Endothelial cell (in vitro differentiated cells): ENCODE results near the gene PYGM. TPM values are rescaled to one million over a fixed set of nuclear protein-coding genes. Genes with fewer than 3 reads are reported as not detected.

Experiments
- DNase-seq: peaks from one replicate; pipeline ENCODE4 v3.0.0; 2021; ENCODE audit warnings: low spot score
- H3K27ac Mint-ChIP-seq: one replicate; pipeline ENCODE4 v1.8.0; 2021; ENCODE audit warnings: mixed read lengths, inconsistent platforms; ENCODE audit not compliant: unreplicated experiment
- H3K27me3 Mint-ChIP-seq: one replicate; pipeline ENCODE4 v1.8.0; 2021; ENCODE audit warnings: mild to moderate bottlenecking, moderate library complexity, mixed read lengths, inconsistent platforms; ENCODE audit not compliant: unreplicated experiment
- H3K36me3 Mint-ChIP-seq: one replicate; pipeline ENCODE4 v1.8.0; 2021; ENCODE audit warnings: mild to moderate bottlenecking, low read depth, mixed read lengths, inconsistent platforms; ENCODE audit not compliant: unreplicated experiment
- H3K4me1 Mint-ChIP-seq: one replicate; pipeline ENCODE4 v1.8.0; 2021; ENCODE audit warnings: mild to moderate bottlenecking, mixed read lengths, inconsistent platforms; ENCODE audit not compliant: unreplicated experiment
- H3K4me3 Mint-ChIP-seq: one replicate; pipeline ENCODE4 v1.8.0; 2021; ENCODE audit warnings: mild to moderate bottlenecking, mixed read lengths, inconsistent platforms; ENCODE audit not compliant: unreplicated experiment
- H3K9me3 Mint-ChIP-seq: one replicate; pipeline ENCODE4 v1.8.0; 2021; ENCODE audit warnings: mixed read lengths, inconsistent platforms; ENCODE audit not compliant: unreplicated experiment
- total RNA-seq: library from RNA; stranded (reverse); fragmentation: NEBNext Ultra II Directional; extraction: Animal tissue kit (Norgen Biotek cat#: 25700); gene quantifications from one replicate; pipeline ENCODE4 v1.2.1, GENCODE V29; 2021; ENCODE audit not compliant: unreplicated experiment
- TF ChIP-seq, protein P1 (sequence below): fragments of 200-600 bp; sonication (generic); IDR thresholded peaks from one replicate; pipeline ENCODE4 v1.5.0; 2021; ENCODE audit warnings: antibody characterized with exemption; ENCODE audit not compliant: unreplicated experiment

PYGM gene
- total RNA-seq, 1 donor from 2014 or later = 0.26 TPM

DNA sequence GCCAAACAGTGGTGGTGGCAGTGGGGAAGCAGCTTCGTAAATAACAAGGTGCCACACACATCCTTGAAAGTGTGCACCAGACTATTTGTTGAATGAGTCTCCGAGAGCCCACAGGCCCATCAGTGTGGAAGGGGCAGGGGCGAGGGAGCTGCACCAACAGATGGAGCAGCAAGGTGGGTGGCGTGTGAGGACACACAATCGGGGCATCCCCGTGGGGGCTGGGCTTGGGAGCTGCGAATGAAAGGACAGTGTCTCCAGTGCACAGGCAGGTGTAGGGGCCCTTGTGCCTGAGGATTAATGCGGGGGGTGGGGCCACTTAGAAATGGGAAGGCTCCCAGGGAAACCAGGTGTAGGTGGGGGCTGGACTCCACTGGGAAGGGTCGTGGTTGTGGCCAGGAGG is 39.6 kb downstream of the PYGM start:
- no peak for DNase-seq
- no peaks in the 10 kb centered on the region for H3K9me3 Mint-ChIP-seq

DNA sequence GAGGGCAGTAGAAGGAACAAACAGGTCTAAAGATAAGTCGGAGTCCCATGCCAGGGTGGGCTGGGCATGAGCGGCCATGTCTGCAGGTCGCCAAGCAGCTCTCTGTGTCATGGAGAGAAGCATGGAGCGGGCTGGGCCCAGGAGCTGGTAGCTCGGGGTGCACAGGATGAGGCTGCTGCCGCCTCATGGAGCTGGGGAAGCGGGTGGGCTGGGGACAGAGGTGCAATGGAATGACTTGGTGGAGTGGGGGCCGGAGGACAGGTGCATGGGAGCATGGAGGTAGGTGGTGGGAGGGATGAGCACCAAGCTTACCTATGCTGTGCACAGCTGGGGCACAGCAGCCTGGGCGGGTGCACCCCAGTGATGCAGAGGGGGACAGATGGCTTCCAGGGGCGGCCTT is 40.4 kb downstream of the PYGM start:
- Mint-ChIP-seq H3K27ac (no peak overlapping the region), H3K27me3 (peaks cover 25% of the 10 kb centered on the region), H3K4me1 (peaks cover 11% of the 10 kb centered on the region), H3K9me3 (no peaks in the 10 kb centered on the region), H3K36me3 (peaks cover 5% of the 10 kb centered on the region), H3K4me3 (no peak overlapping the region)
- DNase-seq = no peak
- TF ChIP-seq, protein P1, sequence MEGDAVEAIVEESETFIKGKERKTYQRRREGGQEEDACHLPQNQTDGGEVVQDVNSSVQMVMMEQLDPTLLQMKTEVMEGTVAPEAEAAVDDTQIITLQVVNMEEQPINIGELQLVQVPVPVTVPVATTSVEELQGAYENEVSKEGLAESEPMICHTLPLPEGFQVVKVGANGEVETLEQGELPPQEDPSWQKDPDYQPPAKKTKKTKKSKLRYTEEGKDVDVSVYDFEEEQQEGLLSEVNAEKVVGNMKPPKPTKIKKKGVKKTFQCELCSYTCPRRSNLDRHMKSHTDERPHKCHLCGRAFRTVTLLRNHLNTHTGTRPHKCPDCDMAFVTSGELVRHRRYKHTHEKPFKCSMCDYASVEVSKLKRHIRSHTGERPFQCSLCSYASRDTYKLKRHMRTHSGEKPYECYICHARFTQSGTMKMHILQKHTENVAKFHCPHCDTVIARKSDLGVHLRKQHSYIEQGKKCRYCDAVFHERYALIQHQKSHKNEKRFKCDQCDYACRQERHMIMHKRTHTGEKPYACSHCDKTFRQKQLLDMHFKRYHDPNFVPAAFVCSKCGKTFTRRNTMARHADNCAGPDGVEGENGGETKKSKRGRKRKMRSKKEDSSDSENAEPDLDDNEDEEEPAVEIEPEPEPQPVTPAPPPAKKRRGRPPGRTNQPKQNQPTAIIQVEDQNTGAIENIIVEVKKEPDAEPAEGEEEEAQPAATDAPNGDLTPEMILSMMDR = no peak

More for the DNA sequence above, 39.6 kb downstream of the PYGM start:
- TF ChIP-seq, protein P1 = no peak
- H3K4me1 Mint-ChIP-seq = peaks cover 13% of the 10 kb centered on the region
- no peak overlapping the region for H3K4me3 Mint-ChIP-seq
- H3K27me3 Mint-ChIP-seq = peaks cover 24% of the 10 kb centered on the region
- H3K27ac Mint-ChIP-seq = no peak overlapping the region
- H3K36me3 Mint-ChIP-seq = peaks cover 5% of the 10 kb centered on the region

DNA sequence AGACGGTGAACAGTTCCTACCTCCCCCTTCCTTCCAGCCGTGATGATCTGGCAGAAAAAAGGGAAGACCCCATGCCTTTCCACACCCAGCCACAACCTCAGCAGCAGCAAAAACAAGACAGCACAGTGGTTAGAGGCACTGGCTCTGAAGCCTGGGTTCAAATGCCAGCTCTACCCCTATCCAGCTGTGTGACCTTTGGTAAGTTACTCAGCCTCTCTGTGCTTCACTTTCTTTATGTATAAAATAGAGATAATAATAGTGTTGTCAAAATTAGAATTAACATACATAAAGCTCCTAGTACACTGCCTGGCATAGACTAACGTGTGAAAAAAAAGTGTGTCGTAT is 41.0 kb downstream of the PYGM start:
- Mint-ChIP-seq H3K27me3 (peaks cover 26% of the 10 kb centered on the region), H3K4me3 (no peak overlapping the region)

DNA sequence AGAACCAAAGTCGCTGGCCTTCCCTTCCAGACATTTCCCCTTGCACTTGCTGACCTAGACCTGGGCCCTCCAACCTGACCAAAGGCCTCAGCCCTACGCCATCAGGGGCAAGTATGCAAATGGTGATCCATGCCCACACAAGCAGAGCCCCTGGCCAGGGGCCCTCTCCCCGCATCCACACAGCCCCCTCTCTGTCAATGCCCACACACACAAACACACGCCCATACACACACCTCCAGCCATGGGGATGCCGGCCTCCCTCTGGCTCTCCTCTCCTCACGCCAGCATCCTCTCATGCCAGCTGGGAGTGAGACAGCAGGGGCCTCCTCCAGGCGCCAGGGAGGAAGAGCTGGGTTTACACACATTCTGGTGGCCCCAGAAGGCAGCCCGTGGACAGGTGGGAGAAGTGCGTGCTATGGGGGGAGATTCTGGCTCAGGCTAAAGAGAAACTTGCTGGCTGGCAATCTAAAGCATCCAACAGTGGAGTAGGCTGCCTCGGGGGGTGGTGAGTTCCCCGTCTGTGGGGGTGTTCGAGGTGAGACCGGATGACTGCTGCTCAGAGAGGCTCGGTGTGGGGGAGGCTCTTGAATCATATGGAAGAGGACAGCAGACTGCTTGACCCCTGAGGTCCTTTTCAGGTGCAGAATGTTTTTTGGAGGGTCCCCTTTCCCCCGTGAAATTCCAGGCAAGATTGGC is 41.5 kb downstream of the PYGM start:
- Mint-ChIP-seq H3K4me3 (no peak overlapping the region), H3K4me1 (peaks cover 6% of the 10 kb centered on the region), H3K27ac (no peak overlapping the region), H3K36me3 (no peaks in the 10 kb centered on the region), H3K27me3 (peaks cover 26% of the 10 kb centered on the region), H3K9me3 (no peaks in the 10 kb centered on the region)
- TF ChIP-seq, protein P1 = no peak
- DNase-seq = no peak

More for the DNA sequence above, 41.0 kb downstream of the PYGM start:
- no peak for DNase-seq
- no peaks in the 10 kb centered on the region for H3K9me3 Mint-ChIP-seq
- H3K36me3 Mint-ChIP-seq = no peaks in the 10 kb centered on the region
- TF ChIP-seq, protein P1 = no peak
- H3K27ac Mint-ChIP-seq = no peak overlapping the region
- peaks cover 6% of the 10 kb centered on the region for H3K4me1 Mint-ChIP-seq

DNA sequence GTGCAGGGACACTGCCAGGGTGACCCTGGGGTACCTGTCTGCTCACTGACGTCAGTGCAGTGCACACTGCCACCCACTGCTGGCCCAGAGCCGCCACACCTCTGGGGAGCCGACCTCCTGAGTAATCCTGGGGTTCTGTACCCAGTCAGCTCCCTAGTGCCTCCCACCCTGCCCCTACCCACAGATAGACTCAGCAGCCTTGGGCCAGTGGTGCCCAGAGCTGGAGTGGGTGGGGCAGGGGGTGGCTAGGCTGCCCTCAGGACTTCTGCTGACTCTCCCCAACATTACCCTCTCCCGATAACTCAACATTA is 42.6 kb downstream of the PYGM start:
- H3K4me1 Mint-ChIP-seq = peaks cover 6% of the 10 kb centered on the region
- DNase-seq = no peak
- TF ChIP-seq, protein P1 = no peak
- no peaks in the 10 kb centered on the region for H3K36me3 Mint-ChIP-seq
- H3K27ac Mint-ChIP-seq = no peak overlapping the region
- H3K9me3 Mint-ChIP-seq = no peaks in the 10 kb centered on the region
- no peak overlapping the region for H3K4me3 Mint-ChIP-seq
- peaks cover 26% of the 10 kb centered on the region for H3K27me3 Mint-ChIP-seq
